ENCODE measurements around the gene ARHGAP6. TPM values are rescaled to one million over a fixed set of nuclear protein-coding genes. Genes with fewer than 3 reads are reported as not detected.

Gene ARHGAP6
- total RNA-seq, 1 experiment from 2014 or later: 0.07 TPM

DNA sequence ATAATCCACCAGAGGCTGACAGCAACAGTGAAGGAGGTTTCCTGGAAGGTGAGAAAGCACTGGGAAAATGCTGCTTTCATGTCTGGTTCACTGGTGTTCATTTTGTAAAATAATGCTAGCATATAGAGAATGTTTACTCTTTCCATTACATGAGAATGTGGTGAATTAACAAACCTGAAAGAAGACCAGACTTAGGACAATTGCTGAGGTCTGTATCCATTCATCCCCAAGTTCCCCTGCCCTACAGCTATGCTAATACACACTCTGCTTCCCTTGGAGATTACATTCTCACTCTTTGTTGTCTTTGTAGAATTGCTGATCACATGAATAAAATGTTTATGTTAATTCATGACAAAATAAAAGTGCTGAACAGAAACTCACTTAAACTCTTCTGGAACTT is 99.5 kb downstream of the ARHGAP6 start:
- Histone ChIP-seq H2BK20ac (ENCODE audit: low read depth, low read length, poor library complexity, severe bottlenecking) (no peak overlapping the region), H3K4me2 (ENCODE audit: insufficient read depth, insufficient read length, low read length) (no peak overlapping the region), H2BK15ac (ENCODE audit: low read depth, low read length) (no peak overlapping the region), H3K23me2 (ENCODE audit: insufficient read length, low read depth, low read length, poor library complexity, severe bottlenecking) (no peaks in the 10 kb centered on the region), H3K4ac (ENCODE audit: low read depth, low read length) (no peak overlapping the region), H3K79me1 (ENCODE audit: insufficient read depth, low read depth, low read length, poor library complexity, severe bottlenecking) (no peaks in the 10 kb centered on the region), H2BK120ac (ENCODE audit: low read depth, low read length, poor library complexity, severe bottlenecking) (no peak overlapping the region), H4K8ac (replicated peaks; ENCODE audit: insufficient read length, low read depth, low read length) (no peak overlapping the region), H3K23ac (ENCODE audit: insufficient read length, low read depth, low read length) (no peak overlapping the region), H4K5ac (ENCODE audit: insufficient read length, low read depth, low read length) (no peak overlapping the region), H3T11ph (ENCODE audit: low read length) (no peak overlapping the region), H3K9me3 (ENCODE audit: control insufficient read depth, low read depth, low read length) (no peaks in the 10 kb centered on the region), H3K14ac (ENCODE audit: insufficient read depth, low read length) (no peak overlapping the region), H2BK12ac (ENCODE audit: insufficient read length, low read depth, low read length) (no peak overlapping the region), H3K4me1 (ENCODE audit: insufficient read depth, low read length) (no peaks in the 10 kb centered on the region; the same call in 1 of the 2 replicates), H3K27me3 (ENCODE audit: insufficient read depth, low read length) (peaks cover 56% of the 10 kb centered on the region), H3K9ac (ENCODE audit: extremely low read depth, insufficient read length, low read length) (no peak overlapping the region), H3K79me2 (ENCODE audit: insufficient read depth, low read length) (no peaks in the 10 kb centered on the region), H2BK5ac (ENCODE audit: insufficient read length, low read length) (no peak overlapping the region), H3K56ac (ENCODE audit: insufficient read length, low read depth, low read length) (no peak overlapping the region), H2AK5ac (ENCODE audit: insufficient read length, low read length) (no peak overlapping the region), H4K91ac (ENCODE audit: insufficient read length, low read depth, low read length) (no peak overlapping the region), H2AFZ (ENCODE audit: low read length) (no peak overlapping the region), H3K27ac (ENCODE audit: insufficient read length, low read depth, low read length) (no peak overlapping the region), H4K20me1 (ENCODE audit: control insufficient read depth, insufficient read depth, insufficient read length) (peaks cover 2% of the 10 kb centered on the region), H3K18ac (ENCODE audit: insufficient read length, low read depth, low read length) (no peak overlapping the region)
- no peak for TF ChIP-seq CTCF (conservative IDR thresholded peaks at IDR 0.05)
- no peak overlapping the region for H3K4me3 Mint-ChIP-seq
- no peak overlapping the region for H3K27ac Mint-ChIP-seq
- peak; percentile 23 for DNase-seq
- H3K27me3 Mint-ChIP-seq (ENCODE audit: low read depth): peaks cover 92% of the 10 kb centered on the region
- peaks cover 0 to 2% (median 0%) of the 10 kb centered on the region in 3 experiments; a peak in 2 of 7 replicates for H3K36me3 Mint-ChIP-seq (ENCODE audit: insufficient read depth in 1 of 3, low read depth in 3 of 3)
- H3K9me3 Mint-ChIP-seq: peaks cover 46 to 51% of the 10 kb centered on the region in 2 experiments
- H3K4me1 Mint-ChIP-seq: peaks cover 8 to 11% of the 10 kb centered on the region in 2 experiments; a peak in 3 of 4 replicates

Measured in H9 (cell line).